SKM-1 (cell line): ENCODE data around the gene AGBL3.

ENCODE experiments used
- DNase-seq: peaks from one replicate; lab custom pipeline; 2025; ENCODE audit not compliant: unreplicated experiment; lab: John Stamatoyannopoulos, UW

AGBL3 gene

GRCh38 chr7:135143885-135144668, 157.8 kb downstream of the AGBL3 start:
- DNase-seq, result no peak

GRCh38 chr7:135147341-135147898, 161.1 kb downstream of the AGBL3 start:
- DNase-seq, result no peak

- DNase-seq, result no peak
These were observed 161.8 kb downstream of the AGBL3 start, which contains the start of gene TMEM140 for GRCh38 chr7:135147899-135148721. TMEM140 (plus strand) TSS chr7:135148072; CDS start chr7:135164442, 16,370 bp downstream.

DNA sequence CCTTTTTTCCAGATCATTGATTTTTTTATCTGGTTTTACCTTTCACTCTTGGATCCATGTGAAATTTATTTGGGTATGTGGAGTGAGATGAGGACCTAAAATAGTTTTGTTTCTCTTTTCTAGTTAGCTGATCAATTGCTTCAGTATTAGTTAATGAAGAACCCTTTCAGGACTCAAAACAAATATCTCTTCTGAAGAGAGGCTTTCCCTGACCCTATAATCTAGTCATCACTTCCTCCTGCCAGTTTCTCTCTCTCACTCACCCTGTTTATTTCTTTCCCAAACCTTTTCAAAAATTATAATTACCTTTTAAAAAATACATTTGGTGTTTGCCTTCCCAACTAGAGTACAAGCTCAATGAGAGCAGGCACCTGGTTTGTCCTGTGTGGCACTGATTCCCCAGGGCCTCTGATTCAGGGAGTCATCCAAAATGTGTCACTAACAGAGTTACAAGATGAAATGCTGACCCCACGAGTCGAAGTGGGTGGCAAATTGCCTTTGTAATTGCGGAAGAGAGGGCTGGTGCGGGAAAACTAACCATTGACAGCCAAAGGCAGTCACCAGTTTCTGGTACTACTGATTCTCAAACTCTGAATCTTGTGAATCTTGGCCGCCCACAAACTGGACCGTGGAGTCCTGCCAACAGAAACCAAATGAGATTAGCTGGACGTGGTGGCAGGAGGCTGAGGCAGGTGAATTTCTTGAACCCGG, 163.9 kb downstream of the AGBL3 start:
- no peak for DNase-seq

DNA sequence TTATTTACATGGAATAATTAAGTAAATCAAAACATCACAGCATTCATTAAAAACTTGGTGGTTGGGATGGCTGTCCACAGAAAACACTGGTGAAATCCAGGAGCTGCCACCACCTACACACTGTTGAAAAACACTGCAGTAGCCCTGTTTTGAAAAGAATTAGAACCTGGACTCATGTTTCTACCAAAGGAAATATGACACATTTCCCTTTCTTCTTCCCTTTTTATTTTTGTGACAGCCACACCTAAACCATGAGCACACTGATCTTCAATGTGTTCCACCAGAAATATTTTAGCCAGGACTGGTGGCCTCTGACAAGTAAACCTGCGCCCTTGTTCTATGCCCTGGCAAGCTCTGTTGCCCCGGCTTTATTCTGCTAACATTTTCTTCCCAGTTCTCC, 164.8 kb downstream of the AGBL3 start:
- no peak for DNase-seq

- no peak for DNase-seq
These were observed 165.2 kb downstream of the AGBL3 start for GRCh38 chr7:135151533-135151932.

GRCh38 chr7:135152442-135152841, 166.1 kb downstream of the AGBL3 start:
- no peak for DNase-seq

DNA sequence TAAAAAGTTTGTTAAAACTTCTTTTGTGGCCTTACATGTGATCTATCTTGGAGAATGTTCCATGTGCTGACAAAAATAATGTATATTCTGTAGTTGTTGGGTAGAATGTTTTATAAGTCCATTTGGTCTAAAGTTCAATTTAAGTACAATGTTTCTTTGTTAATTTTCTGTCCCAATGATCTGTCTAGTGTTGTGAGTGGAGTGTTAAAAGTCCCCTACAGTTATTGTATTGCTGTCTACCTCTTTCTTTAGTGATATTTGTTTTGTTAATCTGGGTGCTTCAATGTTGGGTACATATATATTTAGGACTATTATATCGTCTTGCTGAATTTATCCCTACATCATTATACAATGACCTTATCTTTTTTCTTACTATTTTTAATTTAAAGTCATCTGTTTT, 168.4 kb downstream of the AGBL3 start:
- no peak for DNase-seq

DNA sequence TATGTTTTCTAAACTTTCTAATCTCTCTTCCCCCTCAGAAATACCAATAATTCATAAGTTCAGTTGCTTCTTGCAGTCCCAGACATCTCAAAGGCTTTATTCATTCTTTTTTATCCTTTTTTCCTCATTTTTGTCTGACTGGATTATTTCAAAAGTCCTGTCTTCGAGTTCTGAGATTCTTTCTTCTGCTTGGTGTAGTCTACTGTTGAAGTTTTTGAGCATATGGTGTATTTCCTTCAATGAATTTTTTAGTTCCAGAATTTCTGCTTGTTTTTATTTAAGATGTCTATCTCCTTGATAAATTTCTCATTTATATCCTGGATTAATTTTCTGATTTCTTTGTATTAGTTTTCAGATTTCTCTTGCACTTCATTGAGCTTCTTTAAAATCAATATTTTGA, 170.0 kb downstream of the AGBL3 start:
- DNase-seq, result no peak

- DNase-seq, result no peak
These were observed 171.9 kb downstream of the AGBL3 start for GRCh38 chr7:135158141-135158655.

DNA sequence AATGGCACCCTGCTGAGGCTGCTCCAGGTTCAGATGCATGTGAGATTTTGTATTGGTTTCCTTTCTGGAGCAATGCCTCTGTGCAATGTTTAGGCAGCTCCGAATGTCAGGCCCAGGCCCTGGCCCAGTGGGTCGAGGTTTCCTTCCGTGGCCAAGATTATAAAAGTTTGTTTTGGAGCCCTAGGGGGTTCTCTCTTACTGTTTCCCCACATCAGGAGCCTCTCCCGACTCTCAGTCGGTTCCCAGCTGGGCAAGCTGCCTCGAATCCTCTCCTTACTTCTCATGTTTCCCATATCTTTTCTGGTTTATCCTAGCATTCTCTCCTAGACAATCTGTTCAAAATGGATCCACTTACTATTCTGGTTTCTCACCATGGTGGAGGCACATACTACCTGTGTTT, 172.6 kb downstream of the AGBL3 start:
- DNase-seq, result no peak

- DNase-seq, result no peak
These were observed 173.2 kb downstream of the AGBL3 start for GRCh38 chr7:135159359-135160085.

DNA sequence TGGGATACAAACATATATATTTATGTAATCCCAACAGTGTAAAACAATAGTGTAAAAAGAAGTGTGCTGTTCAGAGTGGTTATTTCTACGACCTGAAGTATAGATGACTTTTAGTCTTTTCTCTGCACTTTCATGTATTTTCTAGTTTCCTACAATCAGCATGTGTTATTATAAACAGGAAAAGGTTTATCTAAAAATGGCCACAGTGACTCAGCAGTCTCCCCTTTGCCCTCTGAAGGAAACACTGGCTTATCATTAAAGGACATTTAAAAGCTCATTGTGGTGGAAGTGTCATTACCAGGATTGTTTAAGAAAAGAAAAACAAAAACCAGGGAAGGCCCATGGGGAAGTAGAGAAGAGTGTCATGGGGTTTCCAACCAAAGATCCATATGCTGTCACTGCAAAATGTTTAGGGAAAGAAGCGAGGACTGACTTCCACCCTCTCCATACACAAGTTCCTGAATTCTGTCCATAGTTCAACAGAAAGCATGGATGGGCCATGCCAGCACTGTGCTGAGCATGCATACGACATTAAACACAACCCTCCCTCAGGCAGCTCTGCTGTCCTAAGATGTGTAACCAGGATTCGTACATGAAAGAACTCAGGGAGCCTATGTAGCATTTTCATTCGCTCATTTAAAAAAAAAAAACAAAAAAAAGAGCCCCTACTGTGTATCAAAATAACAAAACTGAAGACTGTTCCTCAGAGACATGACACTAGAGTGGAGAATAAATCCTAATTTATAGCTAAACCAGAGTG, 174.0 kb downstream of the AGBL3 start:
- no peak for DNase-seq

DNA sequence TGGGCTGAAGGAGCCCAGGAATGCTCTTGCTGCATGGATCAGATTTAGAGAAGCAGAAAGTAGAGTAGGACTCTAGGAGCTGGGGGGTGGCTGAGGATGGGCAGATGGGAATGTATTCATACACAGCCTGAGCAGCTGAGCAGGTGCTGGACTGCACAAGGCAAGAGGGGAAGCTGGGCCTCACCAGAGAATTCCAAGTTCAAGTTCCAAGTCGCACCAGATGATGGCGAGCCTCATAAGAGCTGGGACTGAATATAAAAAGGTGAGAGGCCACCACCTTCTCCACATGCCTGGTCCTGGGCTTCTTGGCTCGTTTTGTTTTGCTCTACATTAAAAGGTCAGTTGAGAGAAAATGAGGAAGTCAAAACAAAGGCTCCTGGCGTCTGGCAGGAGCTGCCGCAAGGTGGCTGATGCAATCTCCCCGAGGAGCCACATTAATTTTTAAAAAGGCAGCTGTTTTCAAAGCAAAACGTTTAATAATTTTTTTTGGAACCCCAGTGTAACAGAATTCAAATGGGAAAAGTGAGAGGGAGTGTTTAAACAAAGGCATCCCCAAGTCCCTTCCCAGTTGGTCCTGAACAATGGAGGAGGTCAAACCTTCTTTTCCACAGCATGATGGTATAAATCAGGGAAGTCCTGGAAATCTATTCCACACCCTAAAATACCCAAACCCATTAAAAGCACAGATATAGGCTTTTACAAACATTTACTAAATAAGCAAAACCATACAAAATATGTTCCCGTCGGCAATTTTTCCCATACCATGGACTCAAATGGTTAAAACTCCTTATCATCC, 174.7 kb downstream of the AGBL3 start:
- DNase-seq, result peak; percentile 48

GRCh38 chr7:135161669-135162068, 175.4 kb downstream of the AGBL3 start:
- DNase-seq, result no peak

DNA sequence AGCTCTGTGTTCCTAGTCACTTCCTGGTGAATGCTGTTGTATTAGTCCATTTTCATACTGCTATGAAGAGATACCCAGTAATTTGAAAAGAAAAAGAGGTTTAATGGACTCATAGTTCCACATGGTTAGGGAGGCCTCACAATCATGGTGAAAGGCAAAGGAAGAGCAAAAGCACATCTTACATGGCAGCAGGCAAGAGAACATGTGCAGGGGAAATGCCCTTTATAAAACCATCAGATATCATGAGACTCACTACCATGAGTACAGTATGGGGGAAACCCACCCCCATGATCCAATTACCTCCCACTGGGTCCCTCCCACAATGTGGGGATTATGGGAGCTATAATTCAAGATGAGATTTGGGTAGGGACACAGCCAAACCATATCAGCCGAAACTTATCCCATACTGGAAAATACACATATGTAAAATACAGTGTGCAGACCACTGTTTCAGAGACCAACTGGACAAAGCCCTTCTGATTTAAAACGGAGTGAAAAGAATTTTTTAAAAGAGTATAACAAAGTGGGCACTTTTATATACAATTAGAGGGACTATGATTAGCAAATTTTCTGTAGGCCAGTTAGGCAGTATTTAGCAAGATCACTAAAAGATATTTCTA, 176.2 kb downstream of the AGBL3 start:
- DNase-seq, result no peak

GRCh38 chr7:135164357-135165061, 178.2 kb downstream of the AGBL3 start:
- no peak for DNase-seq

DNA sequence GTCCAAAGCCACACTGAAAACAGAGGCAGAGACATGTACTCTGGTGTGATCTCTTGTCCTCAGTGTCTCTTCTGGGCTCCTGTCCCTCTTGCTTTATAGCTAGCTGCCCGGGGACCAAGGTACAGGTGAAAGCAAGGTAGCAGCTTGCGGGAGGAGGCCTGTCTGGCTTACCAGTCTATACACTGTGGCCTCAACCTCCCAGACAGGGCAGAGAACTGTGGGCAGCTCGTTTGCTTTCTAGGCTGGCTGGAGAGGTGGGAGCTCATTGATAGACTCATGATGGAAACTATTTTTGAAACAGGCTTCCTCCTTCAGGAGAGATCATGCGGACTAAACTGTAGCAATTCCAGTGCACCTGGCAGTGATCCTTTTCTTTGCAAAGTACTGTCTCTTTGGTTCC, 179.6 kb downstream of the AGBL3 start:
- no peak for DNase-seq
